Measurements from ENCODE around the gene SLC16A6.
"Not testable (repeated sequence)": the region's sequence is repeated elsewhere in the genome, so short reads cannot be mapped to it uniquely, and the experiment has no call there.

- TF ChIP-seq CTCF (conservative IDR thresholded peaks at IDR 0.05 in 1 of 2, IDR thresholded peaks at IDR 0.05 in 1 of 2; ENCODE audit: extremely low read depth in 1 of 2, insufficient read depth in 1 of 2, low read depth in 1 of 2, low read length in 2 of 2), result peak; percentile 29 to 51
- TF ChIP-seq EZH2 (IDR thresholded peaks at IDR 0.05; ENCODE audit: borderline replicate concordance, low read length), result not testable (repeated sequence)
Observed at GRCh38 chr17:68263101-68263681, 27.7 kb downstream of the SLC16A6 start.
